Upper lobe of left lung (tissue), 6 donors: ENCODE measurements around the gene SCRN2. TPM values are rescaled to one million over a fixed set of nuclear protein-coding genes. Genes with fewer than 3 reads are reported as not detected.

Source experiments
- ATAC-seq, 2 donors: fragments of 200-7000 bp; cut with Tn5 transposase; one replicate each; pipeline ENCODE4 v1.9.1; 2022; ENCODE audit warnings: mild to moderate bottlenecking in 2 of 2, moderate library complexity in 2 of 2; ENCODE audit not compliant: low FRiP score in 2 of 2
- DNase-seq, 2 donors: peaks; one replicate each; pipeline ENCODE4 v3.0.0-alpha.2; 2019 to 2020
- H3K27ac ChIP-seq, 4 donors: fragments of 200-600 bp; sonication (generic); one replicate each; pipeline ENCODE4 v1.5.1; 2016 to 2019
- H3K27me3 ChIP-seq, 4 donors: fragments of 200-600 bp; sonication (generic); one replicate each; pipeline ENCODE4 v1.5.1; 2017 to 2019
- H3K36me3 ChIP-seq, 4 donors: fragments of 200-600 bp; sonication (generic); one replicate each; pipeline ENCODE4 v1.5.1; 2016 to 2019
- H3K4me1 ChIP-seq, 4 donors: fragments of 200-600 bp; sonication (generic); one replicate each; pipeline ENCODE4 v1.5.1; 2018 to 2019
- H3K4me3 ChIP-seq, 4 donors: fragments of 200-600 bp; sonication (generic); one replicate each; pipeline ENCODE4 v1.5.1; 2017 to 2019; ENCODE audit warnings: mild to moderate bottlenecking in 2 of 4, moderate library complexity in 1 of 4
- H3K9me3 ChIP-seq, 4 donors: fragments of 200-600 bp; sonication (generic); one replicate each; pipeline ENCODE4 v1.5.1; 2018 to 2019
- CTCF ChIP-seq, 6 experiments: fragments of 450-650 bp in 4 of 6; fragments of 200-600 bp in 2 of 6; sonication (generic) in 2 of 6; IDR thresholded peaks; one replicate each; pipeline ENCODE4 v1.5.1; 2016 to 2019; ENCODE audit warnings: antibody characterized with exemption in 6 of 6
- EP300 ChIP-seq, 4 donors: sonication (generic); formaldehyde crosslinking; IDR thresholded peaks; one replicate each; pipeline ENCODE4 v1.5.1; 2017; ENCODE audit warnings: antibody characterized with exemption in 4 of 4, control low read depth in 2 of 4
- POLR2A ChIP-seq, 4 donors: fragments of 450-650 bp; IDR thresholded peaks; one replicate each; pipeline ENCODE4 v1.5.1; 2016 to 2017; ENCODE audit warnings: antibody characterized with exemption in 4 of 4, mild to moderate bottlenecking in 2 of 4
- POLR2AphosphoS5 ChIP-seq, 2 donors: sonication (generic); formaldehyde crosslinking; IDR thresholded peaks; one replicate each; pipeline ENCODE4 v1.5.1; 2017; ENCODE audit warnings: antibody characterized with exemption in 2 of 2
- WGBS, 2 donors: methylation state at CpG; one replicate each; pipeline ENCODE4 v1.1.5; 2017 to 2018; 5-methylcytosine and 5-hydroxymethylcytosine counted together
- total RNA-seq, 6 donors: library from RNA; depleted of rRNA in 4 of 6; stranded (reverse); fragments of >200 nt in 4 of 6; gene quantifications; one replicate each; pipeline versions ENCODE4 v1.1.0 to v1.2.1, GENCODE V29; 2016 to 2021
- donor health status: DM: no; HTN: no; CAD: no; lungs with moderate emphysema.
- donor health status: DM: no; HTN: yes; CAD: no; lungs with severe emphysema.

The SCRN2 gene
- total RNA-seq, 6 donors from 2014 or later = 24.4 to 73.3 (median 34.8) TPM

GRCh38 chr17:47791025-47791424 is 50.0 kb downstream of the SCRN2 start:
- no peak overlapping the region for H3K4me3 ChIP-seq
- no peak overlapping the region for H3K27ac ChIP-seq
- WGBS, 2 donors = 27 to 37% methylated on average over 3 of the region's 3 CpGs
- no peak for DNase-seq
- no peaks in the 10 kb centered on the region for H3K36me3 ChIP-seq
- no peak for TF ChIP-seq POLR2A (IDR thresholded peaks at IDR 0.05)
- no peak for TF ChIP-seq CTCF (IDR thresholded peaks at IDR 0.05)
- TF ChIP-seq EP300 (IDR thresholded peaks at IDR 0.05) = no peak
- TF ChIP-seq POLR2AphosphoS5 (IDR thresholded peaks at IDR 0.05) = no peak
- no peak for ATAC-seq
- no peaks in the 10 kb centered on the region for H3K9me3 ChIP-seq
- H3K27me3 ChIP-seq = peaks cover 0 to 26% (median 4%) of the 10 kb centered on the region in 4 donors
- peaks cover 8 to 11% (median 9%) of the 10 kb centered on the region in 4 donors for H3K4me1 ChIP-seq

- TF ChIP-seq CTCF (IDR thresholded peaks at IDR 0.05) = peak in 5 of 6 experiments; percentile 29 to 64 (median 40)
- TF ChIP-seq EP300 (IDR thresholded peaks at IDR 0.05) = no peak
Measured at GRCh38 chr17:47789611-47790561, 51.2 kb downstream of the SCRN2 start.

More at GRCh38 chr17:47789611-47790561, 51.2 kb downstream of the SCRN2 start:
- Histone ChIP-seq H3K27me3 (peaks cover 0 to 26% (median 4%) of the 10 kb centered on the region in 4 donors), H3K27ac (no peak overlapping the region), H3K4me1 (peaks cover 8 to 11% (median 9%) of the 10 kb centered on the region in 4 donors), H3K36me3 (no peaks in the 10 kb centered on the region), H3K4me3 (peak overlapping the region in 3 of 4 donors; percentile 33 to 51 (median 45)), H3K9me3 (no peaks in the 10 kb centered on the region)
- DNase-seq = peak; percentile 42 to 92
- WGBS, 2 donors = 5% methylated on average over 19 to 27 of the region's 70 CpGs
- ATAC-seq = peak; percentile 65 to 86

Other genes with a start within 250 kb of the SCRN2 start
- 100 to 1,000 TPM; 162 to 223 (median 175) TPM for gene KPNB1, start 191.4 kb downstream of the SCRN2 start, total RNA-seq
- 10 to 100 TPM in 4 of 6 donors, 1 to 10 TPM in 2; 6.4 to 28.3 (median 12.8) TPM for gene TBKBP1, start 147.1 kb downstream of the SCRN2 start, total RNA-seq
- 1 to 10 TPM; 2.0 to 5.2 (median 3.4) TPM for gene TBX21, start 108.0 kb downstream of the SCRN2 start, total RNA-seq
- 10 to 100 TPM; 10.7 to 44.0 (median 19.3) TPM for gene OSBPL7, start 19.5 kb downstream of the SCRN2 start, total RNA-seq
- gene MRPL10, start 9.7 kb downstream of the SCRN2 start, total RNA-seq = 10 to 100 TPM; 23.1 to 44.2 (median 28.6) TPM
- 10 to 100 TPM in 1 of 6 donors, 1 to 10 TPM in 4, under 1 TPM in 1; 0.49 to 23.5 (median 9.1) TPM for gene LRRC46, start 9.6 kb downstream of the SCRN2 start, total RNA-seq
- 1 to 10 TPM in 5 of 6 donors, under 1 TPM in 1; 0.76 to 6.4 (median 2.4) TPM for gene SP6, start 9.9 kb upstream of the SCRN2 start, total RNA-seq
- 10 to 100 TPM in 3 of 6 donors, 1 to 10 TPM in 3; 7.6 to 19.4 (median 13.1) TPM for gene SP2, start 55.0 kb upstream of the SCRN2 start, total RNA-seq
- gene PNPO, start 100.3 kb upstream of the SCRN2 start, total RNA-seq = 10 to 100 TPM; 16.2 to 40.2 (median 28.7) TPM
- 100 to 1,000 TPM in 1 of 6 donors, 10 to 100 TPM in 5; 34.2 to 105 (median 75.2) TPM for gene PRR15L, start 116.6 kb upstream of the SCRN2 start, total RNA-seq
- gene CDK5RAP3, start 129.8 kb upstream of the SCRN2 start, total RNA-seq = 100 to 1,000 TPM in 5 of 6 donors, 10 to 100 TPM in 1; 76.6 to 661 (median 160) TPM
- 10 to 100 TPM in 4 of 6 donors, 1 to 10 TPM in 2; 5.2 to 33.5 (median 17.7) TPM for gene COPZ2, start 196.5 kb upstream of the SCRN2 start, total RNA-seq
- gene NFE2L1, start 207.1 kb upstream of the SCRN2 start, total RNA-seq = 100 to 1,000 TPM; 105 to 203 (median 148) TPM